GM18502 (cell line): ENCODE results near the gene TSC1.

Experiments
- ATAC-seq: cut with Tn5 transposase; IDR thresholded peaks from one replicate; pipeline ENCODE4 v1.9.1; 2021; ENCODE audit warnings: mild to moderate bottlenecking; ENCODE audit not compliant: unreplicated experiment, poor library complexity

TSC1 gene

GRCh38 chr9:132894862-132895835, 49.3 kb downstream of the TSC1 start:
- no peak for ATAC-seq

GRCh38 chr9:132894346-132894745, 50.1 kb downstream of the TSC1 start:
- no peak for ATAC-seq

GRCh38 chr9:132892400-132892799, 52.0 kb downstream of the TSC1 start:
- no peak for ATAC-seq

- no peak for ATAC-seq
These were observed 56.3 kb downstream of the TSC1 start for GRCh38 chr9:132888151-132888550.

GRCh38 chr9:132887181-132888120, 57.0 kb downstream of the TSC1 start:
- no peak for ATAC-seq

GRCh38 chr9:132886334-132886725, 58.1 kb downstream of the TSC1 start:
- ATAC-seq: no peak

- no peak for ATAC-seq
These were observed 58.6 kb downstream of the TSC1 start for GRCh38 chr9:132885720-132886333.

- ATAC-seq: no peak
These were observed 60.8 kb downstream of the TSC1 start for GRCh38 chr9:132883349-132884294.

- no peak for ATAC-seq
These were observed 61.8 kb downstream of the TSC1 start for GRCh38 chr9:132882616-132883015.

GRCh38 chr9:132881826-132882225, 62.6 kb downstream of the TSC1 start:
- ATAC-seq: no peak

GRCh38 chr9:132880324-132880661, 64.1 kb downstream of the TSC1 start:
- no peak for ATAC-seq

GRCh38 chr9:132879457-132880323, 64.7 kb downstream of the TSC1 start:
- no peak for ATAC-seq

GRCh38 chr9:132878695-132879456, 65.5 kb downstream of the TSC1 start, which contains the start of gene SPACA9:
SPACA9 (plus strand) TSS chr9:132878898; CDS start chr9:132883948, 5,050 bp downstream.
- ATAC-seq: no peak

GRCh38 chr9:132877824-132878694, 66.4 kb downstream of the TSC1 start, which contains the start of gene AK8:
AK8 (minus strand) TSS chr9:132878284; CDS start chr9:132878255, 29 bp downstream.
- peak; percentile 75 for ATAC-seq

- no peak for ATAC-seq
These were observed 67.0 kb downstream of the TSC1 start for GRCh38 chr9:132877458-132877823.

- ATAC-seq: no peak
These were observed 67.6 kb downstream of the TSC1 start for GRCh38 chr9:132876849-132877248.

GRCh38 chr9:132875159-132875558, 69.3 kb downstream of the TSC1 start:
- ATAC-seq: no peak
